IMR-90 (cell line): ENCODE measurements around the gene MYO1F.

ENCODE experiments used
- CEBPB ChIP-seq: IDR thresholded peaks from 2 replicates; pipeline ENCODE4 v1.6.1; 2012; ENCODE audit warnings: low read depth, low read length, improper control_type of control experiment
- MAZ ChIP-seq: IDR thresholded peaks from 2 replicates; pipeline ENCODE4 v1.6.1; 2012; ENCODE audit warnings: low read depth, mild to moderate bottlenecking, low read length, improper control_type of control experiment, moderate library complexity, borderline replicate concordance
- POLR2A ChIP-seq: IDR thresholded peaks from 2 replicates; pipeline ENCODE4 v1.6.1; 2012; ENCODE audit warnings: mild to moderate bottlenecking, low read depth, low read length
- RAD21 ChIP-seq: IDR thresholded peaks from 2 replicates; pipeline ENCODE4 v1.6.1; 2012; ENCODE audit warnings: low read length, improper control_type of control experiment
- RFX5 ChIP-seq: IDR thresholded peaks from 2 replicates; pipeline ENCODE4 v1.8.0; 2012; ENCODE audit warnings: low read depth, mild to moderate bottlenecking, low read length, moderate library complexity
- TF ChIP-seq, protein P1 (sequence below): conservative IDR thresholded peaks from 2 replicates; pipeline ENCODE4 v1.5.1; 2012; ENCODE audit warnings: mild to moderate bottlenecking, low read depth, low read length, improper control_type of control experiment

- TF ChIP-seq CEBPB (no peak), RAD21 (no peak), POLR2A (no peak), RFX5 (no peak), MAZ (no peak)
- TF ChIP-seq, protein P1, sequence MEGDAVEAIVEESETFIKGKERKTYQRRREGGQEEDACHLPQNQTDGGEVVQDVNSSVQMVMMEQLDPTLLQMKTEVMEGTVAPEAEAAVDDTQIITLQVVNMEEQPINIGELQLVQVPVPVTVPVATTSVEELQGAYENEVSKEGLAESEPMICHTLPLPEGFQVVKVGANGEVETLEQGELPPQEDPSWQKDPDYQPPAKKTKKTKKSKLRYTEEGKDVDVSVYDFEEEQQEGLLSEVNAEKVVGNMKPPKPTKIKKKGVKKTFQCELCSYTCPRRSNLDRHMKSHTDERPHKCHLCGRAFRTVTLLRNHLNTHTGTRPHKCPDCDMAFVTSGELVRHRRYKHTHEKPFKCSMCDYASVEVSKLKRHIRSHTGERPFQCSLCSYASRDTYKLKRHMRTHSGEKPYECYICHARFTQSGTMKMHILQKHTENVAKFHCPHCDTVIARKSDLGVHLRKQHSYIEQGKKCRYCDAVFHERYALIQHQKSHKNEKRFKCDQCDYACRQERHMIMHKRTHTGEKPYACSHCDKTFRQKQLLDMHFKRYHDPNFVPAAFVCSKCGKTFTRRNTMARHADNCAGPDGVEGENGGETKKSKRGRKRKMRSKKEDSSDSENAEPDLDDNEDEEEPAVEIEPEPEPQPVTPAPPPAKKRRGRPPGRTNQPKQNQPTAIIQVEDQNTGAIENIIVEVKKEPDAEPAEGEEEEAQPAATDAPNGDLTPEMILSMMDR, result no peak
These were observed 37.2 kb upstream of the MYO1F start for GRCh38 chr19:8614455-8614854.
